SK-N-SH treated with all-trans-retinoic acid at 6 μM for 48 hours (cell line): ENCODE measurements around the gene HOOK1.

Experiments used
- ARNTL ChIP-seq: fragments of 450-650 bp; formaldehyde crosslinking; IDR thresholded peaks from 2 replicates; pipeline ENCODE4 v1.5.0; 2020; ENCODE audit warnings: low read depth, mild to moderate bottlenecking, moderate library complexity, borderline replicate concordance
- BACH2 ChIP-seq: fragments of 250-450 bp; sonication (Bioruptor Pico); IDR thresholded peaks from 2 replicates; pipeline ENCODE4 v1.9.0; 2021; ENCODE audit warnings: mild to moderate bottlenecking, borderline replicate concordance
- CREB5 ChIP-seq: fragments of 250-450 bp; sonication (Bioruptor Pico); IDR thresholded peaks from 2 replicates; pipeline ENCODE4 v1.5.1; 2020; ENCODE audit warnings: low read depth, mild to moderate bottlenecking, moderate library complexity
- ESRRG ChIP-seq: fragments of 250-450 bp; sonication (Bioruptor Pico); IDR thresholded peaks from 2 replicates; pipeline ENCODE4 v1.6.1; 2021; ENCODE audit warnings: mild to moderate bottlenecking
- ISL1 ChIP-seq: fragments of 250-450 bp; sonication (Bioruptor Pico); IDR thresholded peaks from 2 replicates; pipeline ENCODE4 v2.1.2; 2022; ENCODE audit warnings: mild to moderate bottlenecking, moderate library complexity
- OSR1 ChIP-seq: fragments of 250-450 bp; sonication (Bioruptor Pico); IDR thresholded peaks from 2 replicates; pipeline ENCODE4 v1.8.0; 2022; ENCODE audit warnings: moderate library complexity, mild to moderate bottlenecking, inconsistent platforms
- PATZ1 ChIP-seq: fragments of 250-450 bp; sonication (Bioruptor Pico); IDR thresholded peaks from 2 replicates; pipeline ENCODE4 v1.8.0; 2020; ENCODE audit warnings: mild to moderate bottlenecking, moderate library complexity, borderline replicate concordance
- ZC3H10 ChIP-seq: fragments of 250-450 bp; sonication (Bioruptor Pico); IDR thresholded peaks from 2 replicates; pipeline ENCODE4 v1.5.1; 2021; ENCODE audit warnings: mild to moderate bottlenecking, moderate library complexity
- ZFP3 ChIP-seq: fragments of 250-450 bp; sonication (Bioruptor Pico); IDR thresholded peaks from 2 replicates; pipeline ENCODE4 v1.5.0; 2020; ENCODE audit warnings: mild to moderate bottlenecking, moderate library complexity
- ZFP30 ChIP-seq: fragments of 450-650 bp; formaldehyde crosslinking; IDR thresholded peaks from 2 replicates; pipeline ENCODE4 v1.5.0; 2022; ENCODE audit warnings: mild to moderate bottlenecking, moderate library complexity
- ZNF565 ChIP-seq: fragments of 450-650 bp; formaldehyde crosslinking; conservative IDR thresholded peaks from 2 replicates; pipeline ENCODE4 v1.5.0; 2020; ENCODE audit warnings: low read depth, mild to moderate bottlenecking, moderate library complexity
- ZNF70 ChIP-seq: fragments of 450-650 bp; formaldehyde crosslinking; IDR thresholded peaks from 2 replicates; pipeline ENCODE4 v1.5.0; 2020; ENCODE audit warnings: mild to moderate bottlenecking, moderate library complexity
- TF ChIP-seq, protein P1 (sequence below): fragments of 250-450 bp; sonication (Bioruptor Pico); IDR thresholded peaks from 2 replicates; pipeline ENCODE4 v1.8.0; 2021; ENCODE audit warnings: low read depth, mild to moderate bottlenecking, moderate library complexity, borderline replicate concordance

DNA sequence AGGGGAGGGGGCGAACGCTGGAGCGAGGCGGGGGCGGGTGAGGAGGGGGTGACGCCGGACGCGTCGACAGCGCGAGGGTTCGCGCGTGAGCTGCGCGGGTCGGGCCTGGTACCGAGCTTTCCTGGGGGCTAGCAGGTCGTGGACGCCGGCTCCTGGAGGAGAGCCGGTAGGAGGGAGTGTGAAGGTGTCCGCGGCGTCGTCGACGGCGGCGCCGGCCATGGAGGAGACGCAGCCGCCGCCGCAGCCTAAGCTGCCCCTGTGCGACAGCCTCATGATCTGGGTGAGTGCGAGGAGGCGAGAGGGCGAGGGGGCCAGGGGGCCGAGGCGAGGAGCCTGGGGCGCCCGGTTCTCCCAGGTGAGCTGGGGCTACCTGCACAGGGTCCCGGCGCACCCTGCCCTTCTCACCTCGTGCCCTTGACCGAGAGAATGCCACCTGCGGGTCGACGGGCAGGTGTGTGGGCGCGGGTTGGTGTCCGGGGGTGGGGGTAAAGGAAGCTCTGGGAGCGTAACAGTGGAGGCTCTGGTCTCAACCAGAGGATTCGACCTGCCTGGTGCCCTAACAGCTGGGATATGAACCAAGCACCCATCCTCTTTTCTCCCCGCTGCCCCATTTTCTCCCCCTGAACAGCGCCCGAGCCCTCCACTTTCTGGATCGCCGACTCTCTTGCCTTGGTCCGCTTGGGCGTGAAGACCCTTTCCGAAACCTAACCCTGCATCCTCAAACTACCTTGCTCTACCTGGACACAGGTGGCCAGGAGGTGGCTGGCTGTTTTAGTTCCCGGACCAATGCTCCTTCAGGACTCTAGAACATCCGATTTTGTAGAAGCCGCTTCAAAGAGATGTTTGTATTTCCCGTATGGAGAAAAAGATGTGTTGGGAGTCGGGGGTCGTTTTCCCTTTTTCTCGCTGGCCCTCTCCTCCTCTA, at the start of gene HOOK1:
- TF ChIP-seq ZNF70 (CRISPR knock-in tag) (no peak), ZFP3 (no peak), ZNF565 (no peak), ARNTL (CRISPR knock-in tag) (no peak), ESRRG (CRISPR knock-in tag) (no peak), BACH2 (CRISPR knock-in tag) (no peak), ZC3H10 (CRISPR knock-in tag) (no peak), ZFP30 (CRISPR knock-in tag) (no peak), OSR1 (CRISPR knock-in tag) (no peak), PATZ1 (CRISPR knock-in tag) (no peak), CREB5 (CRISPR knock-in tag) (no peak), ISL1 (CRISPR knock-in tag) (no peak)
- TF ChIP-seq, protein P1, sequence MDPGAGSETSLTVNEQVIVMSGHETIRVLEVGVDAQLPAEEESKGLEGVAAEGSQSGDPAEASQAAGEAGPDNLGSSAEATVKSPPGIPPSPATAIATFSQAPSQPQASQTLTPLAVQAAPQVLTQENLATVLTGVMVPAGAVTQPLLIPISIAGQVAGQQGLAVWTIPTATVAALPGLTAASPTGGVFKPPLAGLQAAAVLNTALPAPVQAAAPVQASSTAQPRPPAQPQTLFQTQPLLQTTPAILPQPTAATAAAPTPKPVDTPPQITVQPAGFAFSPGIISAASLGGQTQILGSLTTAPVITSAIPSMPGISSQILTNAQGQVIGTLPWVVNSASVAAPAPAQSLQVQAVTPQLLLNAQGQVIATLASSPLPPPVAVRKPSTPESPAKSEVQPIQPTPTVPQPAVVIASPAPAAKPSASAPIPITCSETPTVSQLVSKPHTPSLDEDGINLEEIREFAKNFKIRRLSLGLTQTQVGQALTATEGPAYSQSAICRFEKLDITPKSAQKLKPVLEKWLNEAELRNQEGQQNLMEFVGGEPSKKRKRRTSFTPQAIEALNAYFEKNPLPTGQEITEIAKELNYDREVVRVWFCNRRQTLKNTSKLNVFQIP: no peak
